ENCODE data around the gene TM9SF2.
A peak's percentile ranks its signal among the peaks of the same experiment; 100 is the strongest.

Gene TM9SF2

DNA sequence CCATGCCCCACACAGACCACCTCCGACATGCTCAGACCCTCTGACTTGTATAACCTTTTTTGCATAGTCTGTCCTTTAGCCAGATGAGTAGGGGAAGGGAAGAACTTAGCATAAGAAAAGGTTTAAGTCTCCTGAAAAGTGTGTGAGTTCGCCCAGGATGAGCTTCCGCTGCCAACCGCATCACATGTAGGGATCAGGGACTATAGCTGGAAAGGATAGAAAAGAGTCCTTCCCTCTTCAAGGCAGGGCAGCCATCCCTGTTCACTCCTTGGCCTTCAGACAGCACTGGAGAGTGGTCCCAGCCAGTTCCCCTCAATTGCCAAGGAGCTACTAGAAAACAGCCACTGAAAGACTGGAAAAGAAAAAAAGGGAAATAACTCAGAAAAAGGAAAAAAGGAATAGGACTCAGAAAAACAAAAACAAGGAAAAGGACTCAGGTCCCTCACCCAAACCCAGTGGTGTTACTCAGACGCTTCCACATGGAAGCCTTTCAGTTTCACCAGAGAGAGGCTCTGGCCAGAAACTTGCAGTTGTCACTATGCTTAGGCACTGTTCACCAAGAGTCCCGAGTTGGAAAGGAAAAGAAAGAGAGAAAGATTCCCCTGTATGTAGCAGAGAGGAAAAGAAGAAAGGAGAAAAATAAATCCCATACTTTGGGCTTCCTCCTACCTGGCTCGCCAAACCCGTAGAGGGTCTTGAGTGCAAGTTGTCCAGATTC lies 5.6 kb upstream of the TM9SF2 start:
- no peak for DNase-seq

DNA sequence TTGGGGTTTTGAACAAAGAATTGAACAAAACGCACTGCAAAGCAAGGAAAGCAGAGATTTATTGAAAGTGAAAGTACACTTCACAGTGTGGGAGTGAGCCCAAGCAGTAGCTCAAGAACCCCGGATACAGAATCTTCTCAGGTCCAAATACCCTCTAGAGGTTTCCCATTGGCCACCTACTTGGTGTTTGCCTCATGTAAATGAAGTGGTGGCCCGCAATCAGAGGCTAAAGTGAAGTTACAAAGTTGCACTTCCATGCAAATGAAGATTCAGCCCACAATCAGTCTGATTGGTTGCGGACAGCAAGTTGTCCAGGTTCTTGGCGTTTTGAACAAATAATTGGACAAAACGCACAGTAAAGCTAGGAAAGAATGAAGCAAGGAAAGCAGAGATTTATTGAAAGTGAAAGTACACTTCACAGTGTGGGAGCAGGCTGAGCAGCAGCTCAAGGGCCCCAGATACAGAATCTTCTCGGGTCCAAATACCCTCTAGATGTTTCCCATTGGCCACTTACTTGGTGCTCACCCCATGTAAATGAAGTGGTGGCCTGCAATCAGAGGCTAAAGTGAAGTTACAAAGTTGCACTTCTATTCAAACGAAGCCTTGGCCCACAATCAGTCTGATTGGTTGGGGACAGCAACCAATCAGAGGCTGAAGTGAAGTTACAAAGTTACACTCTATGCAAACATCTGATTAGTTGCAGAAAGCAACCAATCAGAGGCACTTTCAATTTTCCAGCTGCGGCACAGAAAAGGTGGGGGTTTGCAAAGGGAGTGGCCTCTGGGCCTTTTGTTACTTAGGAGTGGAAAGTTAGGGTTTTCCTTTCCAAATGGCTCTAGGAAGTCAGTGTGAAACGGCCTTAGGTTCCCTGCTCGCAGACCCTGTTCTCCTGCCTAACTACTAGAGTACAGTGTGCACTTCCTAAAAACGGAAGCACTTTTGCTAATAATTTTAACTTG lies 4.8 kb upstream of the TM9SF2 start:
- peak; percentile 80 for DNase-seq

DNA sequence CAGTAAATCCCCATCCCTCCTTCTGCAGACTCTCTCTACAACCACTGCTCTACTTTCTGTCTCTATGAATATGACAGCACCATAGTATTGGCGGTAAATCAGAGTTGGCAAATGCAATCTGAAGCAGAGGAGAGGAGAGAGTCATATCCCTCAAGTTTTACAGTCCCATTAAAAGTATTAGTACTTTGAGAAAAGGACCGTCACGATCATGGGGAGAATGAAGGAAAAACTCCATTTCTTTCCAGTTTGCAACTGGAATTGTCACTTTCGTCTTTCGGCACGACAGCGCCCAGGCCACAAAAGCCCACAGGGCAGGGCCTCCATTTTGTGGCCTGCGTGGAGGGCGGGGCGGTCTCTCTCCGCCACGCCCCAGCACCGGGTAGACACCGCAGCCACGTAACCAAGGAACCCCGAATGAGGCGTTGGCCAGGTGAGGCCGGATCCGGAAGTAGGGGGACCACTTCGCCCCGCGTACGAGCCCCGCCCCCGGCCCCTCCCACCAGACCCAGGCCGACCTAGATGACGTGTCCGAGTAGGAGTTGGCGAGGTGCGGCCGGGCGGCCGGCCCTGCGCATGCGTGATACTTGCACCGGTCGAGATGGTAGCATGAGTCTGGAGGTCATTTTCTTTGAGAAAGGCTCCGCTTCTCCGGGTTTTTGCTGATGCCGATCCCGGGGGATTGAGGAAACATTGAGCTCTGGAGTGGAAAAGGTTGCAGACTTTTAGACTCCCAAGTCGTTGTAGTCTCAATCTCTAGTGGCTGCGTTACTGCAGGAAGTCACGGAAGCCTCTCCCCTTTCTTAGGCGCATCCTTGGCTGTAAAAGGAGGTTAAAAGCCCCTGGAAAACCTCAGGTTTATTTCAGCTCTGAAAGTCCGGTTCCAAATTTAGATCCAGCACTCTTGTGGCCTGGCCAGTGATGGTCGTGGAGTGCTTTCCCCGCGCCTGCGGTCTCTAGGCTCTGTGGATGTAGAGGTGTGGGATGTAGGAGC lies 2.8 kb upstream of the TM9SF2 start:
- peak; percentile 99 for DNase-seq

DNA sequence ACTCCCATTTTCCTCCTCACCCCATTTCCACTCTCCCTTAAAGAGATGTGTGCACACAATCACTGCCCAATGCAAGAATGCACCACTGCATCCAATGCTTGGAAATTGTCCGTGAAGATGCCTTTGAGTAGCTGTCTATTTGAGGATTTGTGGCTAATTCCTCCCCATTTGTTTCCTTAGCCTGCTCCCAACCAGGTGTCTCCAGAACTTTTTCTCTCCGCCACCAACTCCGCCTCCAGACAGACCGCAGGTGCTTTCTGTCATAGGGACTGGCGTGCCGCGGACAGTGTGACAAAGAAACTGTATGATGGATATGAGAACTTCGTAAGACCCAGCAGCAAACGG lies 461 bp upstream of the TM9SF2 start:
- DNase-seq, result no peak

DNA sequence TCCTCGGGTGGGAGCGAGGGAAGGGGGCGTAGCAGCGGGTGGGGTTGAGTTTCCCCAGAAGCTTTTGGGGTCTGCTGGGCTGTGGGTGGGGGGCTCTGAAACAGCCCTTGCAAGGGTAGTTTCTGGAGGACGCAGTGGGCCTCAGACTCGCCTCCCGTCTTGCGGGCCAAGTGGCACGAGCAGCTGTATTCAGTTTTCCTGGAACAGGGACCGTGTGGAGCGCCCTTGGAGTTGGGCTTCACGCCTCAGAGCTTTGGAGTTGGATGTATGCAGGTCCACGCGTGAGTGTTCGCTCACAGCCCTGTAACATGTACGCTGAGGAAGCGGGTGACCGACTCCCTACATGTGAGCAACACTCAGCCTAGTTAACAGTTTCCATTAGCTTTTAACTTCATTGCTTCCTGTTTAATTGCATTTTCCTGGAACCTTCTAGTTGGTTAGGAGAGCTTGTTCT lies 603 bp downstream of the TM9SF2 start:
- no peak for DNase-seq

DNA sequence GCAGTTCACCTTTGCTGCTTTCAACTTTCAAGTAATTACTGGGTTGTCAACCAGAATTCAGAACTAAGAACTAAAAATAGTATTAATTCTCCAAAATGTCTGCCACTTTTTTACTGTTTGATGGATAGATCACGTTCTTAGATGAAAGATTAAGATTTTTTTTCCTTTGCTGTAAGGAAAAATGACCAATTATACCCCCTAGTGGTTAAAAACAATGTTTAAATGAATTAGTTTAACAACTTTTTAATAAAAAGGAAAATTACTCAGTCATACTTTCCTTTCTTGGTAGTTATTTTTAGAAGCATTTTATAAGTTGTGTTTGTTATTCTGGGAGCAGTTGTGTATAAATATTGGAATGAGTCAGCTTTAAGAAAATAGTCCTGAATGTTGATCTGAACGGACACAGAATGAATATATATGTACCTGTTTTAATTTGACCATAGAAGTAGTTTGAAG lies 4.6 kb downstream of the TM9SF2 start:
- no peak for DNase-seq

DNA sequence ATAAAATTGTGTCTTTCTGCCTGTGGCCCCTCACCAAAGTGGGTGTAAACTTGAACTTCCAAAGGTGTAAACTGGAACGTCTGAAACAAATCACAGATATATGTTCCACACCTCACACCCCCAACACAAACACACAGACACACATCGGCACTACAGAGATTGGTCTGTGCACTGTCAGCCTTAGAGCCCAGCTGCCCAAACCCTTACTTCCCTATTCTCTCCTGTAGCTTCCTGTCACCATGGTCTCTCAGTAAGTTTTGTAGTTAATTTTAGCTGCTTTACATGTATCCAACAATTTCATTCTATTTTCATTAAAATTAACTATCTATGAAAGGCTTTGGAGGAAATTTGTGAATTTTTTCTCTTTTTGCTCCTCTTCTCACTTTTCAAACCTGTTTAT lies 5.4 kb downstream of the TM9SF2 start:
- no peak for DNase-seq

DNA sequence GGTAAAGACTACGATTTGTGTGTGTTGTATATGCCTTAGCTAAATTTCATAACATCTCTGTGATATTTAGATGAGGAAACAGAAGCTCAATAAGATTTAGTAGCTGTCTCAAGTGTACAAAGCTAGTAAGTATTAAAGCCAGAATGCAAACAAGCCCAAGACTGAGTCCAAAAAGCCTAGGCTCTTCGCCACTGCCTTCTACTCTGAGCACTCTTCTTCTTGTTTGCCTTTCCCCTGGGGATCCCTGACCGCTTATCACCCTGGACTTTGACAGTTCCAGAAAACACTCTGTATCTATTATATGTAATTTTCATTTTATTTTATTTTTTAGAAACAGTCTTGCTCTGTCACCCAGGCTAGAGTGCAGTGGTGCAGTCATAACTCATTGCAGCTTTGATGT lies 5.8 kb downstream of the TM9SF2 start:
- DNase-seq, result no peak

DNA sequence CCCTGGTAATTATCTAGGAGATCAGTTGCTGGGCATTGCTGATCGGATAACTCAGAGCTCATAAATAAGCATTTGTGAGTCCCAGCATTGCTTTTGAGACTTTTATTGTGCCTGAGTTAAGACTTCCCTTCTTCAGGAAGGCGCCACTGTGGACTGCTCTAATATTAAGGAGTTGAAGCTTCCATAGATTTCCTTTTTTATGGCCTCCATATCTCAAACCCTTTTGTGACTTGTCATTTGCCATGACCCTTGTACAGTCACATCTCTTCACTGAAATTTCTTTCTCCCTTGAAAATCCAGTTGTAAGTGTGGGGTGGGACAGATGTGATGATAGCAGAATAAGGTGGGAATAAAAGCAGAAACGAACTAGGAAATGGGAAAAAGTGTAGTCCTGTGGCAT lies 6.3 kb downstream of the TM9SF2 start:
- DNase-seq, result no peak

DNA sequence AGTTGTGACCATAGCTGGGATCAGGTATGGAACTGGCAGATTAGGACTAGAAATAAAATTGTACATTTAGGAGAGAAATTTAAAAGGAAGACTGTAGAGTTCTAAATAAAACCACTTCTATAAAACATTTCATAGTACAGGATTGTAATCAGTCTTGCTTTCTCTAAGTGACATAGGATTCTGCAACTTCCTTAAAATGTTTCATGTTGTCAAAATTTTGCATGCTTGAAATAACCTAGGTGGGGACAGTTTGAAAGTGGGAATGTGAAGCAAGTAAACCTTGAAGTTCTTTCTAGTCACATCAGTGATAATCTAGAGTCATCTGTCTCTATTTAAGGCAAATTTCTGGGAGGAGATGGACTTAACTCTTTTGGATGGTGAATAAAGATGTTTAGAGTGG lies 6.7 kb downstream of the TM9SF2 start:
- DNase-seq, result no peak

DNA sequence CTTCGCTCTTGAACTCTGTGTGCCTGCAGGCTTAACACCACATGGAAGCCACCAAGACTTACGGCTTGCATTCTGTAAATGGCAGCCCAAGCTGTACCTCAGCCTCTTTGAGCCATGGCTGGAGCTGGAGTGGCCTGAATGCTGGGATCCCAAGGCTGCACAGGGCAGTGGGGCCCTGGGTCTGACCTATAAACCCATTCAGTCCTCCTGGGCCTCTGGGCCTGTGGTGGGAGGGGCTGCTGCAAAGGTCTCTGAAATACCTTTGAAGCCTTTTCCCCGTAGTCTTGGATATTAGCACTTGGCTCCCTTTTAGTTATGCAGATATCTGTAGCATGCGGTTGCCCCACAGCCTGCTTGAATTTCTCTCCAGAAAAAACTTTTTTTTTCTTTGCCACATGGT lies 8.2 kb downstream of the TM9SF2 start:
- no peak for DNase-seq

DNA sequence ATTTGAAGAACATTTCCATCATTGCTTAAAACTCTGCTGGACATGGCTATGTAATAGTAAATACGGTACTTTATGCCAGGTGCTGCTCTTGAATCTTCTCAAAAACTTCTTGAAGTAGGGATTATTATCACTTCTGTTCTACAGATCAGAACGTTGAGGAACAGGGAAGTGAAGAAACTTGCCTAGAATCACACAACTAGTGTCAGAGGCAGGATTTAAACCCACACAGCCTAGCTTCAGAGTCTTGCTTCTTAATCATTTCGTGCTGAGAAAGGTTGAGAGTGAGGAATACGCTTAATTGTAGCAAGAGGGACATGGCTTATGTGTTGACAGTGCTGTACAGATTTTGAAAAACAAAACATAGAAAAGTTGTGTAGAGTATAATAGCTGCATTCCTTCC lies 13.5 kb downstream of the TM9SF2 start:
- DNase-seq, result no peak

DNA sequence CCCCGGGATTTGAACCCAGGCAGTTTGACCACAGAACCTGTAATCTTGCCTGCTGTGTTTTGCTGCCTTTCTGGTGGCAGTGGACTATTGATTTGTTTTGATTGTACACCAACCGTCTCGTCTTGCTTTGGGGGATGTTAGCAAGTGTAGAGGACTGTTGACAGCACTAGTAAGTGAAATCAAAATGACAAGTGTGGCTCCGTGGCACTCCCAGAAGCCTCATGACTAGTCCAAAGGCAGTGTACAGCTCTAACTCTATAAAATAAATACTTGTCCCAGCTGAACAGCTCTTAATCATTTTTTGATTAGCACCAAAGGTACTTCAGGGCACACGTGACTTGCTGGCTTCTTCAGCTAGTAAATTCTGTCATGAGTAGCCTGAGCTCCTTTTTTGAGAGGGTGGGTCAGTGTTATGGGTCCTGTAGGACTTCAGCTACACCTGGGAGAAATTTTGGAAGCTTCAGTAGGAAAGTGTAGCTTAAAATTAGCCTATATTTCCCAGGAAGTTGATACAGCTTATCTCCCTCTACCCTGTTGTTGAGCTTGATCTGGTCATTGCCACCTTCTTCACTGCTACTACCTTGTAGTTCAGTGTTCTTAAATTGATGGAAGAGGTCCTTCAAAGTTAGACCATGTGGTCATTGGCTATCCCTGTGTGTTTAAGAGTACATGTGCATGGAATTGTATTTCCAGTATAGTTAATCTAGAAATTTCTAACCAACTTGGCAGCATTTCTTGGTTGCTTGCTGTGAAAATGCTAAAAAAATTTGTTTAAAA lies 15.1 kb downstream of the TM9SF2 start:
- DNase-seq, result no peak

DNA sequence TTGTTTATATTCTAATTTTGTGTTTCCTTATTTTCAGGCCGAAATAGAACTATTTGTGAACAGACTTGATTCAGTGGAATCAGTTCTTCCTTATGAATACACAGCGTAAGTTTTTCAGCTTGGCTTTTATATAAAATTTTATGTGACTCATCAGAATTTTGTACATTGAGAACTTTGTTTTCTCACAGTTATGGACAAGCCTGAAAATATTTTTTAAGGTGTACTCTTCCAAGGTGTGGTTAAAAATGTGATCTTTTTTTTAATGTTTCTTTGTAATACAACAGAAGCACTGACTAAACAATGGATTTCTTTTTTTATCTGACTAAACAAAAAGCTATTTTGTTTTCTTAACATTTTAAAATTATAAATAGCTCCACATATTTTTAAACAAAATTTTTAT lies 16.3 kb downstream of the TM9SF2 start:
- no peak for DNase-seq

DNA sequence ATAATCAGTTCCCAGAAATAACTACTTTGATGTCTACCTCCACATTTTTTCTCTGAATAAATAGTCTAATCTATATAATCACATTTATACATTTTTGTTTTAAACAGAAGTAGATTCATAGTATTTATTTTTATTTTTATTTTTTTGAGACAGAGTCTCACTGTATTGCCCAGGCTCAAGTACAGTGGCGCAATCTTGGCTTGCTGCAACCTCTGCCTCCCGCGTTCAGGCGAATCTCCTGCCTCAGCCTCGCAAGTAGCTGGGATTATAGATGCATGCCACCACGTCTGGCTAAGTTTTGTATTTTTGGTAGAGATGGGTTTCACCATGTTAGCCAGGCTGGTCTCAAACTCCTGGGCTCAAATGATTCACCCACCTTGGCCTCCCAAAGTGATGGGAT lies 16.7 kb downstream of the TM9SF2 start:
- DNase-seq, result no peak

DNA sequence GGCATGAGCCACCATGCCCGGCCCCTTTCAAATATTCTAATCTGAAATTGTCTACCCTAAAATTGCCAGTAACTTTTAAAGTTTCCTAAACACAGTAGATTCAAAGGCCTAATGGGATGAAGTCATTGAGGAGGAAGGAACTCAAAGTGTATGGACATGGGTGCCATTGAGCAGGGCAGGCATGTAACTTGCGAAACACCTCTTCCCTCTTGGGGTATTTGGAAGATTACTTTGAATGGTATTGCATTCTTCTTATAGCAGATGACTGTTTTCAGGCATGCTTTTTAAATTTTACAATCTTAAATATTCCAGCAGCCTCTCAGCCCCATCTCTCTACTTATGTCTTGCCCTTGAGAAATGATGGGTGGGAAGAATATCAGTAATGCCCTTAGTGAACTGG lies 21.0 kb downstream of the TM9SF2 start:
- DNase-seq, result no peak

DNA sequence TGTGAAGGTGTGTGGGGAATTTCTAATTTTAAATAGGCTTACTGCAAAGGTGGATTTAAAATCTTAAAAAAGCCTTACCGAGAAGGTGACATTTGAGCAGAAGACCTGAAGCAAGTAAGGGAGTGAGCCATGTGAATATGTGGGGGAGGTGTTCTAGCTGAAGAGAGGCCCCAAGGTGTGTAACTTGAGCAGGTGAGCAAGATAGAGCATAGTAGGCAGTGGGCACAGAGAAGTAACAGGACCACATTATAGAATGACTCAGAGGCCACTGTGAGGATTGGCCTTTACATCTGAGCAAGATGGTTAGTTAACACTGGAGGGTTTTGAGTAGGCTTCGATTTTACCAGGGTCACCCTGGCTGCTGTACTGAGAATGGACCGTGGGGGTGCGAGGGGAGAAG lies 22.6 kb downstream of the TM9SF2 start:
- DNase-seq, result no peak

DNA sequence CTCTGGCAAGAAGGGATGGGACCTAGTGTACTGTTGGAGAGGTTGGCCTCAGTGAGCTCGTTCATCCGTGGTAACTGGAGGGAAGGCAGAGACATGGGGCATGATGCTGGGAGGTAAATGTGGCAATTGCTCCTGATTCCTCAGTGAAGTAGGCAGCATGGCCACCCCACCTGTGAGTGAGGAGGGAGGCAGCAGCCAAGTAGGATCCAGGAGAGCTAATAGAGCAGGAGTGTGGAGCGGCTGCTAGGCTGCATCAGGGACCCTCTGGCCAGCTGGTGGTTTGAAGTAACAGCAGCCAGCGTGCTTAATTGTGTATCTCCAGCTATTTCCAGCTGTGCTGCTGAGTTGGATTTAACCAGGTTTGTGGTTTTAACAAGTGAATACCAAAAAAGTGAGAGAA lies 24.7 kb downstream of the TM9SF2 start:
- no peak for DNase-seq

DNA sequence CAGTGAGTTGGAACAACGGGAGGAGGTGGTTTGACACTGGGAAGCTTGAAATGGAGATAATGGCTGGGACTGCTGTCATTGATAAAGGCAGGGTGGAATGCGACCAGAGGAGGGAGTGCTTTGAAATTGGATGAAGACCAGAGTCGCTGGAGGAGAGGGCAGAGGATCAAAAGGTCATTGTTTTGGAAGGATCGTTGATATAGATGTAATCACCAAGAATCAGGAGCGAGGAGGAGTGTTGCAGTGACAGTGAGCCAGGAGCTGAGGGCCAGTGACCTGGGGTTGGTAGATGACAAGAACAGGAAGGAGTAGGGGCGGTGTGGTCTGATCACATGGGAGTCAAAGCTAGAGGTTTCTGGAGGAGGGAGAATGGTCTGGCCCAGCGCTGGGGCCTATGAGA lies 25.3 kb downstream of the TM9SF2 start:
- no peak for DNase-seq

DNA sequence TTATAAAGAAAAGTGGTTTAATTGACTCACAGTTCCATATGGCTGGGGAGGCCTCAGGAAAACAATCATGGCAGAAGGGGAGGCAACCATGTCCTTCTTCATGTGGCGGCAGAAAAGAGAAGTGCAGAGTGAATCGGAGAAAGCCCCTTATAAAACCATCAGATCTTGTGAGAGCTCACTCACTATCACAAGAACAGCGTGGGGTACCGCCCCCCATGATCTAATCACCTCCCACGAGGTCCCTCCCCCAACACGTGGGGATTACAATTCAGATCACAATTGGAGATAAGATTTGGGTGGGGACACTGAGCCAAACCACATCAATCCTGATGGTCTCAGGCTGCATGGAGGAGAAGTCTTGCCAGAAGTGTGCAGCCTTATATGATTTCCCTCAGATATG lies 26.0 kb downstream of the TM9SF2 start:
- no peak for DNase-seq

DNA sequence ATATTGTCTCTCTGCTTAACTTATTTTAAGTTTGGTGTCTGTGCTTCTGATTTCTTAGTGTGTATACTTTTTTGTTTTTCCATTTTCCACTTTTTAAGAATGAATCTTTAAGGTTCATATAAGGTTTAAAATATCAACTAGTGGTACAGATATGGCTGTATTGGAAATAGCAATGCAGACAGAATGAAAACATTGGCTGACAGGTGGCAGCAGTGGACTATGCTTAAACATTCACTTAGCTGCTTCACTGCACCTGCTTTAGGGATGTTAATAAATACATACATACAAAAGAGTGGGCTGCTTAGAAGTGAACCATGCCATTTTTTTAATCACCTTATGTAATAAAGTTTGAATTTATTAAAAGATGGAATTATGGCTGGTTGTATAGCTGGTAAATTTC lies 27.3 kb downstream of the TM9SF2 start:
- DNase-seq, result no peak

DNA sequence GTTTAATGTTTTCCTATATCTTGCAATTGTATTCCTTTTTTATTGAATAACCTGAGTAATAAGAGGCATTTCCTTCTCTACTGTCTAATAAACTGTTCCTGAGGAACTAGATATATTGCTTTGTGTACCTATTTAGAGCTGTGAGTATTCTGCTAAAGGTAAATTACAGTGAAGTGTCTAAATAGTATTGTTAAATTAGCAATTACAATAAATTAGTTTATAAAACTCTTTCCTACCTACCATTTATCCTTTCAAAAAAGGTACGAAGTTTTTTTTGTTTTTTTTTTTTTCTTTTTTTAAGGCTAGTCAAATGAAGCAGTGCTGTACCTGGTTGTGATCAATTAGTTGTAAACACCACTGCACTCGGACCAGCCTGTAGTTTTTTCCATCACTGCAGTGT lies 34.8 kb downstream of the TM9SF2 start:
- DNase-seq, result no peak
